Measurements from ENCODE around the gene SLC25A22. TPM values are rescaled to one million over a fixed set of nuclear protein-coding genes. Genes with fewer than 3 reads are reported as not detected.
A peak's percentile ranks its signal among the peaks of the same experiment; 100 is the strongest.

SLC25A22 gene
- total and polyA plus RNA-seq, 2 donors (not counting 1 experiment from before 2014, with no cell fraction given) = 9.9 to 10.4 TPM

- H3K4me3 ChIP-seq (replicated peaks in 1 of 4; ENCODE audit: control extremely low read depth in 1 of 4, insufficient read depth in 1 of 4, low read depth in 3 of 4, low read length in 4 of 4) = peak overlapping the region; percentile 75 to 83 (median 78)
- peak overlapping the region; percentile 93 for H3K4me2 ChIP-seq (ENCODE audit: extremely low read depth, insufficient read depth, low read length)
- H3K27ac ChIP-seq (ENCODE audit: insufficient read depth, low read length) = peak overlapping the region; percentile 88
- H2AFZ ChIP-seq (ENCODE audit: low read length) = no peak overlapping the region
- peak overlapping the region; percentile 74 for H3K9ac ChIP-seq (ENCODE audit: insufficient read depth, low read length)
- peaks cover 45% of the 10 kb centered on the region for H3K79me2 ChIP-seq (ENCODE audit: control insufficient read depth, insufficient read depth, low read length)
- peak in 1 of 2 donors; percentile 40 for DNase-seq (ENCODE audit: low read depth in 2 of 2)
- H3K9me3 ChIP-seq (ENCODE audit: control insufficient read depth, insufficient read depth, low read depth, low read length) = no peaks in the 10 kb centered on the region
- no peak for TF ChIP-seq EZH2 (IDR thresholded peaks at IDR 0.05; ENCODE audit: low read length, missing control alignments)
- TF ChIP-seq CTCF (conservative IDR thresholded peaks at IDR 0.05 in 1 of 2, IDR thresholded peaks at IDR 0.05 in 1 of 2; ENCODE audit: low read depth in 1 of 2, low read length in 2 of 2) = no peak
- no peaks in the 10 kb centered on the region for H3K27me3 ChIP-seq (ENCODE audit: control insufficient read depth, insufficient read depth, low read length)
- peaks cover 39% of the 10 kb centered on the region for H3K4me1 ChIP-seq (ENCODE audit: control insufficient read depth, extremely low read depth, insufficient read depth, low read length)
- no peaks in the 10 kb centered on the region for H4K20me1 ChIP-seq (ENCODE audit: control insufficient read depth, extremely low read depth, insufficient read depth, low read length)
- H3K36me3 ChIP-seq (ENCODE audit: control insufficient read depth, insufficient read depth, low read length) = peaks cover 26% of the 10 kb centered on the region
Measured at GRCh38 chr11:833849-834311, 35.8 kb upstream of the SLC25A22 start.

- Histone ChIP-seq H3K9ac (ENCODE audit: insufficient read depth, low read length) (peak overlapping the region; percentile 74), H3K79me2 (ENCODE audit: control insufficient read depth, insufficient read depth, low read length) (peaks cover 40% of the 10 kb centered on the region), H3K27me3 (ENCODE audit: control insufficient read depth, insufficient read depth, low read length) (no peaks in the 10 kb centered on the region), H3K36me3 (ENCODE audit: control insufficient read depth, insufficient read depth, low read length) (peaks cover 22% of the 10 kb centered on the region), H4K20me1 (ENCODE audit: control insufficient read depth, extremely low read depth, insufficient read depth, low read length) (no peaks in the 10 kb centered on the region), H3K4me1 (ENCODE audit: control insufficient read depth, extremely low read depth, insufficient read depth, low read length) (peaks cover 40% of the 10 kb centered on the region), H2AFZ (ENCODE audit: low read length) (no peak overlapping the region), H3K4me2 (ENCODE audit: extremely low read depth, insufficient read depth, low read length) (peak overlapping the region; percentile 93), H3K4me3 (replicated peaks in 1 of 4; ENCODE audit: control extremely low read depth in 1 of 4, insufficient read depth in 1 of 4, low read depth in 3 of 4, low read length in 4 of 4) (peak overlapping the region; percentile 75 to 83 (median 78)), H3K27ac (ENCODE audit: insufficient read depth, low read length) (peak overlapping the region; percentile 85), H3K9me3 (ENCODE audit: control insufficient read depth, insufficient read depth, low read depth, low read length) (no peaks in the 10 kb centered on the region)
- peak in 1 of 2 donors; percentile 44 for DNase-seq (ENCODE audit: low read depth in 2 of 2)
- no peak for TF ChIP-seq CTCF (conservative IDR thresholded peaks at IDR 0.05 in 1 of 2, IDR thresholded peaks at IDR 0.05 in 1 of 2; ENCODE audit: low read depth in 1 of 2, low read length in 2 of 2)
- no peak for TF ChIP-seq EZH2 (IDR thresholded peaks at IDR 0.05; ENCODE audit: low read length, missing control alignments)
Measured at GRCh38 chr11:833114-833791, 35.2 kb upstream of the SLC25A22 start.

- Histone ChIP-seq H3K27ac (ENCODE audit: insufficient read depth, low read length) (peak within 1 kb of the TSS; percentile 85), H3K4me3 (replicated peaks in 1 of 4; ENCODE audit: control extremely low read depth in 1 of 4, insufficient read depth in 1 of 4, low read depth in 3 of 4, low read length in 4 of 4) (peak within 1 kb of the TSS; percentile 75 to 83 (median 78)), H3K27me3 (ENCODE audit: control insufficient read depth, insufficient read depth, low read length) (no peaks in the 10 kb centered on the region), H3K36me3 (ENCODE audit: control insufficient read depth, insufficient read depth, low read length) (peaks cover 17% of the 10 kb centered on the region), H4K20me1 (ENCODE audit: control insufficient read depth, extremely low read depth, insufficient read depth, low read length) (no peaks in the 10 kb centered on the region), H3K9me3 (ENCODE audit: control insufficient read depth, insufficient read depth, low read depth, low read length) (no peaks in the 10 kb centered on the region), H3K4me2 (ENCODE audit: extremely low read depth, insufficient read depth, low read length) (peak within 1 kb of the TSS; percentile 93), H3K79me2 (ENCODE audit: control insufficient read depth, insufficient read depth, low read length) (peaks cover 36% of the 10 kb centered on the region), H3K9ac (ENCODE audit: insufficient read depth, low read length) (peak within 1 kb of the TSS; percentile 74), H3K4me1 (ENCODE audit: control insufficient read depth, extremely low read depth, insufficient read depth, low read length) (peaks cover 35% of the 10 kb centered on the region), H2AFZ (ENCODE audit: low read length) (no peak within 1 kb of the TSS)
- peak in 1 of 2 donors; percentile 65 for DNase-seq (ENCODE audit: low read depth in 2 of 2)
- TF ChIP-seq CTCF (conservative IDR thresholded peaks at IDR 0.05 in 1 of 2, IDR thresholded peaks at IDR 0.05 in 1 of 2; ENCODE audit: low read depth in 1 of 2, low read length in 2 of 2) = no peak
- TF ChIP-seq EZH2 (IDR thresholded peaks at IDR 0.05; ENCODE audit: low read length, missing control alignments) = no peak
Measured at GRCh38 chr11:832529-833113, 34.5 kb upstream of the SLC25A22 start, which contains the start of gene CD151. Gene CD151, plus strand, starts transcription at chr11:832952. Its CDS starts 3,118 bp downstream, at chr11:836070.
